Limb (tissue), 2 donors: ENCODE measurements around the gene PRAMEF20.

Experiments used
- DNase-seq, 2 donors: peaks; one replicate each; pipeline ENCODE4 v3.0.0-alpha.2; 2016; ENCODE audit errors: extremely low spot score in 2 of 2

PRAMEF20 gene

DNA sequence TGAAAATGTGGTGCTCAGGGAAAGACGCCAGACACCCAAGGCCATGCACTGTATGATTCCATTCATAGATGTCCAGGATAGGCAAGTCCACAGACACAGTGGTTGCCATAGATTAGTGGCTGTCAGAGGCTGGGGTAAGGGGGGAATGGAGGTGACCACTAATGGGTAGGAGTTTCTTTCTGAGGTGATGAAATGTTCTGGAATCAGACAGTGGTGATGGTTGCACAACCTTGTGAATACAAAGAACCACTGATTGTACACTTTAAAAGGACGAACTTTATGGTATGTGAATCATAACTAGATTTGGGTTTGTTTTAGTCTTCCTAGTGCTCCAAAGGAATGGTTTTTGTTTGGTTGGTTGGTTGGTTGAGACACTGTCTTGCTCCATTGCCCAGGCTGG is 51.7 kb downstream of the PRAMEF20 start:
- DNase-seq: no peak

DNA sequence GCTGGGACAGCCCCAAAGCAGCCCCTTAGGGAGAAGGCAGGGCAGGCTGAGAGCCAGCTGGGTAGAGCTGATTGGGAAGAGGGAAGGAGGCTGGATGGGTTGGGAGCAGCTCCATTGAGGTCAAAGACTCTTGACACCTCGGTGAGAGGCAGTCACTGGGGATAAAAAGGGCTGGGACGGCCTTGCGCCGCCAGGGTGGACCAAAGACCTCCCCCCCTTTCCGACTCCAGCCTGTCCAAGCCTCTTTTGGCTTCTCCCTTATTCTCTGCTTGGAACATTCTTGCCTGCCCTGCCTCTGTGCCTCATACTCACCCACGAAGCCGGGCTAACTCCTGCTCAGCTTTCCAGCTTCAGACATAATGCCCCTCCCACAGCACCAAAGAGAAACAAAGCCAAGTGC is 52.4 kb downstream of the PRAMEF20 start:
- no peak for DNase-seq

DNA sequence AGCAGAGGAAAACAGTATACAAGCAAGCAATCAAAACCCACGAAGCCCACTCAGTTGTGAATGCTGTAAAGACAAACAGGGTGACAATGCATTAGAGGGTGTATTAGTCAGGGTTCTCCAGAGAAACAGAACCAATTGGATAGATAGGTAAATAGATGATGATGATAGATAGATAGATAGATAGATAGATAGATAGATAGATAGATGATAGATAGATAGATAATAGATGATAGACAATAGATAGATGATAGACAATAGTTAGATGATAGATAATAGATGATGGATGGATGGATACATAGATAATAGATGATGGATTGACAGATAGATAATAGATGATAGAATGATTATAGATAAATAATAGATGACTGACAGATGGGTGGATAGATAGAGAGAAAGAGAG is 55.3 kb downstream of the PRAMEF20 start:
- DNase-seq: no peak

GRCh38 chr1:13469343-13469742 is 59.1 kb downstream of the PRAMEF20 start:
- DNase-seq: peak in 1 of 2 donors; percentile 38
